NCI-H2171 (cell line): ENCODE data around the gene SCNN1B.
A peak's percentile ranks its signal among the peaks of the same experiment; 100 is the strongest.

Source experiments
- DNase-seq: peaks from one replicate; lab custom pipeline; 2025; lab: John Stamatoyannopoulos, UW

SCNN1B gene

GRCh38 chr16:23407436-23408127 is 105.5 kb downstream of the SCNN1B start:
- no peak for DNase-seq

- no peak for DNase-seq
Measured at GRCh38 chr16:23408242-23408822, 106.2 kb downstream of the SCNN1B start.

GRCh38 chr16:23408823-23409298 is 106.8 kb downstream of the SCNN1B start:
- peak; percentile 92 for DNase-seq

GRCh38 chr16:23409522-23409921 is 107.4 kb downstream of the SCNN1B start:
- no peak for DNase-seq

GRCh38 chr16:23410176-23410575 is 108.1 kb downstream of the SCNN1B start:
- DNase-seq: no peak

GRCh38 chr16:23414731-23415130 is 112.6 kb downstream of the SCNN1B start:
- DNase-seq: no peak

- no peak for DNase-seq
Measured at GRCh38 chr16:23416816-23417215, 114.7 kb downstream of the SCNN1B start.

- DNase-seq: no peak
Measured at GRCh38 chr16:23420011-23420410, 117.9 kb downstream of the SCNN1B start.

GRCh38 chr16:23423496-23424049 is 121.5 kb downstream of the SCNN1B start:
- DNase-seq: no peak

- DNase-seq: peak; percentile 46
Measured at GRCh38 chr16:23424292-23424958, 122.3 kb downstream of the SCNN1B start.

- DNase-seq: no peak
Measured at GRCh38 chr16:23428351-23428750, 126.2 kb downstream of the SCNN1B start.
